GM18868 (cell line): ENCODE measurements around the gene DCST1.

Source experiments
- ATAC-seq: cut with Tn5 transposase; IDR thresholded peaks from one replicate; pipeline ENCODE4 v1.9.1; 2021; ENCODE audit warnings: mild to moderate bottlenecking, moderate library complexity; ENCODE audit not compliant: unreplicated experiment

Gene DCST1

DNA sequence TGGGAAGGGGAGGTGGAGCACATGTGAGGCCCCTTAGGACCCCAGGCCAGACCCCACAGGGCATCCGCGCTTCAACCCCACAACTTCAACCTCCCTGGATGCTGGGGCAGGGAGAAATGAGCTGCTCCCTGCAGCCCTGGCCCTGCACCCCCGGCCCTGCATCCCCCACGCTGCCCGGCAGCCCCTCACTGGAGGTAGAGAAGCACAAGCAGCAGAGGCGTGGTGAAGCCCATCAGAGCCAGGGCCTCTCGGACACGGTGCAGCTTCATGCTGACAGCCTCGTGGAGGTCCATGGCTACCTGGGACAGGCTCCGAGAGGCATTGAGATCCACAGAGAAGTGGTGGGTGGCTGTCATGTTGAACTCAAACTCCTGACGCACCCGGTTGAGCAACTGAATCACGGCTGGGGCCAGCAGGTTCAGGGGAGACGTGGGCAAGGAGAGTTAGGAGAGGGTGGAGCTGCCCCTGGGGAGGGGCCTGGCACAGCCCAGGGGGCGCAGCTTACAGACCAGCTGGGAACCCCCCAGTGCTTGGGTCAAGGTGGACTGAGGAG, 3.3 kb upstream of the DCST1 start:
- no peak for ATAC-seq

DNA sequence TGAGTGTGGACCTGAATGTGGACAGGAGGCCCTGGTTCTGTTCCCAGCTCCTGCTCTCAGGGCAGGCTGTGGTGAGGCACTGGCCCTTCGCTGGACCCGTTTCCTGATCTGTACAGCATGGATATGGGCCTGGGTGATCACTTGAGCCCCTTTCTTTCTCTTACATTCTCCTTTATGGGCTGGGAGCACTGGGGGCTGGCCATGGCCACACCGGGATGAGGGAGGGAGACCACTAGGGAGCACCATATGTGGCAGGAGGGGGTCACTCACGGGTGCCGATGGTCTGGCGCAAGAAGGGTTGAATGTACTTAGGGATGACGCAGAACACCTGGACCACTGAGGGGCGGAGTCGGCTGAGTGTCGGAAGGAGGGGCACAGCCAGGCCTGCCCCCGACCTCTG, 2.7 kb upstream of the DCST1 start:
- ATAC-seq: no peak

DNA sequence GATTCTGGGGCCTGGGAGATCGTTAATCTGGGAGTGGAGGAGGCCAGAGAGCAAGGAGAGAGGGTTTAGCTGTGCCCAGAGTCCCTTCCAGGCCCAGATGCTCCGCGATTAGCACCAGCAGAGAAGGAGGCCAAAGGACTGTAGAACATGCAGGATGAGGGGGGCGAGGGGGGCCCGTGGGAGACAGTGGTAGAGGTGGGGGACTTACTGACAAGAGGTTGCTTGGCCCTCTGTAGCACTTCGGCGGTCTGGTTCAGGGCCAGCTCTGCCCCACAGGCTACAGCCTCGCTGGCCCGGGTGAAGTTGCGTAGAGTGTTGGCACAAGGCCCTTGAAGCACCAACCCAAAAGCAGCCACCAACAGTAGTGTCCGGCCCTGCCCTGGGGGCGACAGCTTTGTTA, 738 bp upstream of the DCST1 start:
- no peak for ATAC-seq

DNA sequence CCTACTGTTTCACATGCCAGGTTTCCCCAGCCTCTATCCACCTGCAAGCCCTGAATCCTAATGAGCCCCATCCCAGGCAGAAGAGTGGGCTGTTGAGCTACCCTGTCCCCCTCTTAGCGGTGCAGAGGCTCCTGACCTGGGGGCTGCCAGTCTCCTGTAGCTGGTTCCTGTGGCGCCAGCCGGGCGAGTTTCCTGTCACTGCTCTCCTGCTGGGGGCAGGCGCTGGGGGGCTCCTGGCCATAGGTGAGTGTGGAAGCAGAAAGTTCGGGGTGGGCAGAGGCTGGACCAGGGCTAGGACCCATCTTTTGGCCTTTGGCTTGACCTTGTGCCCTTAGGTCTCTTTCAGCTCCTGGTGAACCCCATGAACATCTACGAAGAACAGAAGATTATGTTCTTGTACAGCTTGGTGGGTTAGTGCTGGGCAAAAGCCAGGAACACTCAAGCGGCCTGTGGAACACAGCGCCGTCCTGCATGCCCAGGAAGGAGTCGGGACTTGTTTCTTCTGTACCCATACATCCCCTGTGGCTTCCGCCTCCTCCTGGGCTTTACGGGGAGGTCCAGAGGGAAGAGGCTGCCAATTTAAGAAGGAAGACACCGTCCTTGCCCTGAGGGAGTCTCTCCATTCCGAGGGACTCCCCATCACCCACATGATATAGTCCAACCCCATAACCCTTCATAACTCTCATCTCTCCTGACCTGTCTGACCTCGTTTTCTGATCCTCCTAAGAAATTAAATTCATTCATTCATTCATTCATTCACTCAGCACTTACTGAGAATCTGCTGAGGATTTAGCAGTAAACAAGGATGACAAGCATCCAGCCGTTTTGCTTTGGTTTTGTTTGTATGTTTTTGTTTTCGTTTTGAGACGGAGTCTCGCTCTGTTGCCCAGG, 939 bp downstream of the DCST1 start:
- ATAC-seq: no peak

DNA sequence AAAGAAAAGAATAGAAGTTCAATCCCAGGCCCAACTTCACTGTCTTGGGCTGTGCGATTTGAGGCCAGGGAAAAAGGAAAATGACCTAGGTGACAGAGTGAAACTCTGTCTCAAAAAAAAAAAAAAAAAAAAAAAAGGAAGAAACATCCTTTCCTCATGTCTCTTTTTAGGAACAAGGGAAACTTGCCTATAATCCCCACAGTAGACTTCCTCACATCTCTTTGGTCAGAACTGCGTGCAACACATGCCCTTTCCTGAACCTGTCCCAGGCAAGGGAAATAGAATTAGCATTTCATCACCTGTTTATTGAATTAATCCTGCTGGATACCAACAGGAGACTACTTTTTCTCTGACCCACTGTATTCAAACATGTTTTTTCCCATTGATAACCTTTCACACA, 2.3 kb downstream of the DCST1 start:
- ATAC-seq: no peak

DNA sequence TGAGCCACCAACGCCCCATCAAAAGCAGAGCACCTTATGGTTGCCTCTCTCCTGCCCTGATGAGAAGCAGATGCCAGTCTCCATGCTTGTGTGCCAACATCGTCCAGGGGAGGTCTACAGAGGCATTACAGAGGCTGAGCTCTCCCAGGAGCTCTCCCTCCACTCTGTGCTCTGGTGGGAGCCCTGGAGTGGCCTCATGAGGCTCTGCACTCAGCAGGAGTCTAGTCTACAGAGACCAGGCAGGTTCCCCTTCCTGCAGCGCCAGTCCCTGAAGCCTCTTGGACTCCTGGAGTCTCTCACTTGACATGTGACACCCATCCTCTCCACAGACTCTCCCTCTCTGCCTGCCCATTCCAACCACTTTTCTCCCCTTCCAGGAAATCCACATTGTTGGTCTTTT, 3.4 kb downstream of the DCST1 start:
- ATAC-seq: no peak

DNA sequence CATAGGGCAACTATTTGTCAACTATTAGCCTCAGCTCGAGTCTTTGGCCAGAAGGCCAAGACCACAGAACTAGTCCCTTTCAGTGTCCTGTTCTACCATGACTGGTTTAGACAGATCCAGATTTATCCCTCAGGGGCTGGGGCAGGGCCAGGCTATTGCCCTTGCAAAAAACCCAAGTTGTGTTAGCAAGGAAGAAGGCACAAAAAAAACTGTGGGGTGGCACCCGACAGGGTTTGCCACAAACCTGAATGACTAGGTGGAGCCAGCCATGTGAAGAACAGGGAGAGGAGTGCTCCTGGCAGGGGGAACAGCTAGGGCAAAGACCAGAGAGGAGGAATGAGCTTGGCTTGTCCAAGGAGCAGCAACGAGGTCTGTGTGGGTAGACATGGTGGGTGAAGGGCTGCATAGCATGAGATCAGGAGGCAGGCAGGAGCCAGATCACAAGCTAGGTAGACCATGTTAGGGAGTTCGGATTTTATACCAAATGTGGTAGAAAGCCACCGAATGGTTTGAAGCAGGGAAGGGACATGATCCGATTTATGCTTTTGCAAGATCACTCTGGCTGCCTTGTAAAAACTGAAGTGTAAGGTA, 4.3 kb downstream of the DCST1 start:
- ATAC-seq: no peak

DNA sequence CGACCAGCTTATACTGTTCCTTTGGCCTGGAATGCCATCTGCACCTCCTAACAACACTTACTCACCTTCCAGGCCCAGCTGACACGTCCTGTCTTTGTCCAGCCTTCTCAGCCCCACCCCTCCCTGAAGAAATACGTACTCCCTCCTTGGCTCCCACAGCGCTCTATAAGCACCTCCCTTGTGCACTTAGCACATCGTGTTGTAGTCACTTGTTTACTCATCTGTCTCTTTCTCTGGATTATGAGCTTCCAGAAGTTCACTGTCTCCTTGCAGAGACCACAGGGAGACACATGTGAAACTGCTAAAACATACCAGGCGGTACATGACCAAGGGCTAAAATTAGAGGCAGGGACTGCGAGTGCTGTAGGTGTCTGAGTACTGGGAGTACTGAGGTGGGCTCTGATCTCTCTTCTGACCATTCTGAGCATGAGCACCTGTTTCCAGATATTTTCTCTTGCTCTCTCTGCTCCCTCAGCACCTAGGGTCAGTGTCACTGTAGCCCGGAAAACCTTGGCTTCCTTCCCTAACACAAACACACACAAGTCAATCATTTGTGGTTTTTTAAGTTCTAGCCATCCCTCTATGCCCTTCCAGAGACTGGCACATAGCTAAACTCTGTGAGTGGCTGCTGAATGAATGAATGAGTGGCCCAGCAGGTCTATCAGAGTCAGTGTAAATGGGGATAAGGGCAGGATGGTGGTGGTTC, 5.1 kb downstream of the DCST1 start:
- no peak for ATAC-seq

DNA sequence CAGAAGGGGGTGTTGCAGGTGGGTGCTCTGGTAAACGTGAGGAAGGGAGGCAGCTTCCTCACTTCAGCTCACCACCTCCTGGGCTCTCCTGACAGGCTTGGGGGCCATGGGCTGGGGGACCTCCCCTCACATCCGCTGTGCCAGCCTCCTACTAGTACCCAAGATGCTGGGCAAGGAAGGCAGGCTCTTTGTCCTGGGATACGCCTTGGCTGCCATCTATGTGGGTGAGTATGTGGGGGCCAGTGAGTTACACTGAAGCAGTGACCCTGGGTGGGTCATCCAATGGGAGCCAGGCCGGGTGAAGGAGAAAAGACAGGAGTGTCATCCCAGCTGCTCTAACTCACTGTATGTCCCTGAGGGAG, 5.7 kb downstream of the DCST1 start:
- no peak for ATAC-seq

DNA sequence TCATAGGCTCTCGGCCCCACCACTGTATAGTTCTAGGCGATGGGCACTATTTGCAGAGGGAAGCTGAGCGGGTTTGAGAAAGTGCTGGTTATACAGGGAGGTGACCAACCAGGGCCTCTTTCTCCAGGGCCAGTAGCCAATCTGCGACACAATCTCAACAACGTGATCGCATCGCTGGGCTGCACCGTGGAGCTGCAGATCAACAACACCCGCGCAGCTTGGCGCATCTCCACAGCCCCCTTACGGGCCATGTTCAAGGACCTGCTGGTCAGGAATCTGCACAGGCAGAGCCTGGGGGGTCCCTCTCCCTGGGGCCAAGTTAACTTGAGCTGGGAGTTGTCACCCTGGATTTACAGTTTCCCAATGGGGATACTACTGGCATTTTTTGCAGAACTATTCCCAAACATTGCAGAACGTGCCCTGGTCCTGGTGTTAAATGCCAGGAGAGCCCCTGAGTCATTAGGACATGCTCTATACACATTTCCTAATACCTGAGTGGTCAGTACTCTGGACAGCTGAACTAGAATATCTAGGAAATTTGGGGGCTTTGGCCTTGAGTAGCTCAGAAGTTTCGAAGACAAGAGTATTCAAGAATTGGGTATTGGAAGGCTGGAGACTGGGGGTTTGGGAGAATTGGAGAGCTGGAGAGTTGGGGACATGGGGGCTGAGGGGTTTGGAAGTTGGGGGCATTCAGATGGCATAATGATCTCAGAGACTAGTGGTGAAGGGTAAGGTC, 6.9 kb downstream of the DCST1 start:
- ATAC-seq: no peak

DNA sequence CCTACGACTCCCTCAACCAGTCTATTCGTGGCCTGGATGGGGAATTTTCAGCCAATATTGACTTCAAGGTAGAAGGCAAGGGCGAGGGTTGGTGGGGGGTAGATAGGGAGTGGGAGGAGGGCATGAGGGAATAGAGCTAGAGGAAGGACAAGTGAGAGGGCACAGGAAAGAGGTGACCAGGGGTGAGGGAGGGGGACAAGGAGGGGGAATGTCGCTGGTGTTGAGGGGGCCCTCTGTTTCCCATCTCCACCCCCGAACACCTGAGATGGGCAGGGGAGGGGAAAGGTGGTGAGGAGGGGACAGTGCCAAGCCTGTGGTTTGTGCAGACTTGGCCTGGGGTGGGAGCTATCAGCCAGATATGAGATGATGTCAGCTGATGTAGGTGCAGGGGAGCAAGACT, 9.2 kb downstream of the DCST1 start:
- ATAC-seq: no peak

DNA sequence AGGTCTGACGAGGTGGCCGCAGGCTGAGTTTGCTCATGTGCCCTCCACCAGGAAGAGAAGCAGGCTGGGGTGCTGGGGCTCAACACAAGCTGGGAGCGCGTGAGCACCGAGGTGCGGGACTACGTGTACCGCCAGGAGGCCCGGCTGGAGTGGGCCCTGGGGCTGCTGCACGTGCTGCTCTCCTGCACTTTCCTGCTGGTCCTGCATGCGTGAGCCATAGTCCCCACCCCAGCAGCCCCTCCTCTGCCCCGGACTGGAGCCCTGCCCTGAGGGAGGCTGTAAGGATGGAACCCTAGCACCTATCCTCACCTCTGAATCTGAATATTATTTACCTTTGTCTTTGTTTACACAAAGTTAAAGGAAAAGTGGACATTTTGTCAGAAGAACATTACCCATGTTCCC, 9.7 kb downstream of the DCST1 start:
- no peak for ATAC-seq

DNA sequence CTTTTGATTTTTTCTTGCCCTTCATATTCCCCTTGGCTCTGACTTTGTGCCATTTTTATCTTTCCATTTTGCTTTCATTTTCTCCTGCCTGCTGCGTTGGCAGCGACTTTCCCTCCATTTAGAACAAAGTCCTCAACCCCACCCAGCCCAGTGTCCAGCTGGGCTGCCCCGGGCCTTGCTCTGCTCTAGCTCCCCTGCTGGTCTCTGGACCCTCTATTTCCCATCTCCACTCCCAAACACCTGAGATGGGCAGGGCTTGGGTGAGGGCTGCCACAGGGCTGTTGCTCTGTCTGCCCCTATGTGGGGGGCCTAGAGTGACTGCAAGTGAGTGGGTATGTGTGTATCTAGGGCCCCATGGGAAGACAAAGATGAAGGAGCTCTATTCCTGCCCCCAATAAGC, 10.2 kb downstream of the DCST1 start:
- no peak for ATAC-seq

DNA sequence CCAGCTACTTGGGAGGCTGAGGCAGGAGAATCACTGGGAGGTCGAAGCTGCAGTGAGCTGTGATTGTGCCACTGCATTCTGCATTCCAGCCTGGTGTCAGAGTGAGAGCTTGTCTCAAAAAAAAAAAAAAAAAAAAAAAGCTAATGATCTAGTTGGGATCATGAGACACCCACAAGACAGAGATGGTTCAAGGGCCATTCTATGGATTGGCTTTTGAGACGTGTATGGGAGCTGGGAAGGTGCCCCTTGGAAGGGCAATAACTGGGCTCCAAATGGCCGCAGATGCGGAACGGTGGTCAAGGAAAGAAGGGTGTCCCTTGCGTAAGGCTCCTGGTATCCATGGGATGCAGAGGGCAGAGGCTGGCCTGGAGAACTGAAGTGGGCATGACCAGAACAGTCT, 10.7 kb downstream of the DCST1 start:
- ATAC-seq: no peak

DNA sequence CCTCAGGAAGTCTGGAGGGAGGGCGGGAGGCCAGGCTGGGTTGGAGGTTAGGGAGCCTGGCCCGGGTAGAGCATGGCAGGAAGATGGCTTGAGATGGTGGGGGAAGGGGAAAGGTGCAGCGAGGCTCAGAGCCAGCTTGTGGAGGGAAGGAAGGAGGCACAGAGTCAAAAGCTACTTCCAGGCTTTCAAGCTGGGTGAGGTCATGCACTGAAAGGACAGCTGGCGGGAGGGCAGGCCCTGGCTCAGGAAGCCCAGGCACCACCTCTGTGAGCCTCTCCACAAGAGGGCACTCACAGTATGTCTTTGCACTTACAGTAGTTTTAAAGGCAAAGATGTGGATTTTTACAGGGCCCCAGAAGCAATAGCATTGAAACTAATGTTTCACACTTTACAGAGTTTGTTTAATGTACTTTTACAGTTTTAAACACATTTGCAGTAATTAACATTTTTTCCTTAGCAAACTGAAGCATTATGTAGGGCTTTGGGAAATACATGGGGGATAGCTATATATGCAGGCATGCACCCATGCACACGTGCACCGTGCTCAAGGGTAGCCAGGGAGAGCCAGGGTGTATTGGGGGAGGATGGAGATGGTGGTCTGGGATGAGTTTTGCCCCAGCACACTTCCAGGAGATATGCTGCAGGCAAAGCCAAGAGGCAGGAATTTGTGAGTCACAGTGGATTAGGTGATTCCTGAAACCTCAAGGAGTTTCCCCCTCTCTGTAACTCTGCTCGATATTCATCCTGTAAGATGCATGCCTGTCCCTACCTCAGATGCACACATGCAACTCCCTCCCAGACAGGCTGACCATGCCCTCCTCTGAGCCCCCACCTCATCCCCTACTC, 11.4 kb downstream of the DCST1 start:
- no peak for ATAC-seq

DNA sequence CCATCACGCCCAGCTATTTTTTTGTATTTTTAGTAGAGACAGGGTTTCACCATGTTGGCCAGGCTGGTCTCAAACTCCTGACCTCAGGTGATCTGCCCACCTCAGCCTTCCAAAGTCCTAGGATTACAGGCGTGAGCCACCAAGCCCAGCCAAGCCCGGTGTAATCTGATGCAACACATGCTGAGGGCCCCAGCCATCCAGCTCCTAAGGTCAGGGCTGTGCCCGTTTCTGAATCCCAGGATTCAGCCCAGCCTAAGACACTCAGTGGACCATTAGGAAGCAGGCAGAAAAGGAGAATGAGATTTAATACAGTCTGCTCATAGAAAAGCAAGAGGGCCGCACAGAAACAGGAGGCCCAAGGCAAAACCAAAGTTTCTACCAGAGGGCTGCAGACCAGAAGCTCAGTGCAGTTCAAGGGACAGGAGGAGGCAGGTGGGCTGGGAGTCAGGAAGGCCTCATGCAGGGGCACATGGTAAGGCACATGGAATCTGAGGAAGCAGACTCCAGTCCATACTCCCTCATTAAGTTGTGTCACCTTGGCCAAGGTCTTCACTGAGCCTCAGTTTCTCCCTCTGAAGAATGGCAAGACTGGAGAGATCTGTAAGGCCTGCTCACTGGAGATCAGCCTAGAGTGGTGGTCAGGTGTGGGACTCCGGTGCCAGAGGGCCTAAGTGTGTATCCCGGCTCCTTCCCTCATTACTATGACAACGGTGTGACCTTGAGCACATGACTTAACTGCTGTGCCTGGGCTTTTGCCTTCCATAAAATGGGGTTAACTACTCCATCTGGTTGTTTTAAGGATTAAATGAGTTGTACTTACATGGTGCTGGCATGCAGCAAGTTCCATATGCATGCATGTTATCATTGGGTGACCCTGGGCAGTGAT, 15.1 kb downstream of the DCST1 start:
- no peak for ATAC-seq

DNA sequence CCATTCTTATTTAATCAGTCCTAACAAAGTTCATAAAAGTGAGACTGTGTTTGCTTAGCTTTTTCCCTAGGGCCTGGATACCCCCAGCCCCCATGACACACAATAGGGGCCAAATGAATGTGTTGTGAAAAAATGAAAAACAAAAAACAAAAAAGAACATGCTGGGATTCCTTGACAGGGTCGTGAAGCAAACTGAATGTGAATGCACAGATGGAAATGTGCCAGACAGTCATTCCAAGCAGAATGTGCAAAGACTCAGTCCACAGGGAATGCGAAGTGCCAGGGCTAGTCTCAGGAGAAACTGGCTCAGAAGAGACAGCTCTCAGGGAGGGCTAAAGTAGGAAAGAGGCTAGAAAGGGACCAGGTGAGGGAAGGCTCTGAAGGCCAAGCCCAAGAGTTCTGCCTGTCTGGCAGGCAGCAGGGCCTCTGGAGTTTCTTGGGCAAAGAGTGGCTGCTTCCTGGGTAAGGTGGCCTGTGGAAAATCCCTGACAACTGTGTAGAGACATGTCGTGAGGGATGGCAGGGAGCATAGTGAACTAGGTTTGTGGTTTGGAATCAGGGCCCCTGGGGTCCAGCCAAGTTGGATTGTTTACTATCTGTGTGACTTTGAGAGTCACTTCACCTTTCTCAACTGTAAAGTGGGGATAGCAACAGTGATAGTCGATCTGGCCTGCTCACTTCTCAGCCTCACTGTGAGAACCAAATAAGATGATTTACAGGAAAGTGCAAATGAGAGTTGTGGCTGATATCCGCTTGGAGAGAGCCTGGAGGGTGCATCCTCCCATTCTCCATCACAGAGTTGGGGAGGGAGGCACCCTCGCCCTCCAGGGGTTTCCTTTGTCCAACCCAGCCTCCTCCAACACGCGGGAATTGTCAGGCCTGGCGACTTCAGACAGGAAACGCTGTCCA, 16.3 kb downstream of the DCST1 start:
- ATAC-seq: no peak
